ENCODE results near the gene RNF4. TPM values are rescaled to one million over a fixed set of nuclear protein-coding genes. Genes with fewer than 3 reads are reported as not detected.

The RNF4 gene
- total and polyA plus RNA-seq, 8 donors, result 11.7 to 30.3 (median 23.3) TPM

DNA sequence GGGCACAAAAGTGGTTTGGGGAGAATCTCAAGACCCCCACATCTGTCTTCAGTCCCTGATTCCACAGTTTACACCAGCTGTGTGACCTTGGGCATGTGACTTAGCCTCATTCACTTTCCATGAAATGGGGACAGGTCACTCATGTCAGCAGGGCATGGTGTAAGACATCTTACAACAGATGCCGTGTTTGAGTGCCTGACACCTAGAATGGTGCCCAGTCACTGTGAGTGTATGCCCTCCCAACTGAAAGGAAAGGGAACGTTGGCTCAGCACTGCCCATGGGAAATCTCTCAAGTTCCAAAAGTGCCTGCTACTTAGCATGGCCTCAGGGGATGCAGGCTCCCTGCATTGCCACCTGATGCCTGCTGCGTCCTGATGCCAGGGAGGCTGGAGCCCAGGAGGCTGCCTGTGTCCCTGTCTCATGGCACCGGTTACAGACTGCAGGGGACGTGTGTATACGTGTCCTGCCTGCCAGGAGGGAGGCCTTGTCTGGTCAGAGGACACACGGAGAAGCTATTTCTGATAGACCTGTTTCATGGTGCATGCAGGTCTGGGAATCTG lies 32.2 kb downstream of the RNF4 start:
- Histone ChIP-seq H3K4me3 (no peak overlapping the region), H3K36me3 (peaks cover 7 to 49% (median 7%) of the 10 kb centered on the region in 3 donors), H3K27ac (no peak overlapping the region), H3K27me3 (no peaks in the 10 kb centered on the region), H3K9me3 (no peaks in the 10 kb centered on the region), H3K4me1 (no peaks in the 10 kb centered on the region)
- DNase-seq (no peak), FAIRE-seq (no peak), ATAC-seq (no peak)
- 90% methylated on average over 7 of the region's 7 CpGs for WGBS, 2 donors
- TF ChIP-seq CTCF (IDR thresholded peaks at IDR 0.05), result no peak
- intact Hi-C loops (cut with DNase I), result no loop called here

DNA sequence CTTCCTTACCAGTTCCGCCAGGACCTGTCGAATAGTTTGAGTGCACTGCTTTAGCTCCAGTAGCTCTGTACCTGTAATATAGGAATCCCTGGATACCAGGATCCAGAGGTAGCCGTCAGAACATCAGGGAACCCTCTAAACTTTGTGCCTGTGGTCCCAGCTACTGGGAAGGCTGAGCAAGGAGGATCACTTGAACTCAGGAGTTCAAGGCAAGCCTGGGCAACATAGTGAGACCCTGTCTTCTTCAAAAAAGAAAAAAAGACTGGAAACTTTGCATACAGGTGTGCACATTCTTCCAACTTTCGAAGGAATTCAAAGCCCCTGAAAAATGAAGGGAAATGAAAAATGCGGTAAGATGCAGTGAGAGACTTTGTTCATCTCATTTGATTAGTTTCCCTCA lies 34.9 kb downstream of the RNF4 start:
- DNase-seq, result no peak
- Histone ChIP-seq H3K36me3 (peaks cover 7 to 35% (median 7%) of the 10 kb centered on the region in 3 donors), H3K4me1 (no peaks in the 10 kb centered on the region), H3K4me3 (no peak overlapping the region), H3K27me3 (no peaks in the 10 kb centered on the region), H3K27ac (no peak overlapping the region), H3K9me3 (no peaks in the 10 kb centered on the region)
- FAIRE-seq, result no peak
- intact Hi-C loops (cut with DNase I), result no loop called here
- no peak for ATAC-seq
- TF ChIP-seq CTCF (IDR thresholded peaks at IDR 0.05), result no peak
- 97 to 98% methylated on average over 5 of the region's 5 CpGs for WGBS, 2 donors

DNA sequence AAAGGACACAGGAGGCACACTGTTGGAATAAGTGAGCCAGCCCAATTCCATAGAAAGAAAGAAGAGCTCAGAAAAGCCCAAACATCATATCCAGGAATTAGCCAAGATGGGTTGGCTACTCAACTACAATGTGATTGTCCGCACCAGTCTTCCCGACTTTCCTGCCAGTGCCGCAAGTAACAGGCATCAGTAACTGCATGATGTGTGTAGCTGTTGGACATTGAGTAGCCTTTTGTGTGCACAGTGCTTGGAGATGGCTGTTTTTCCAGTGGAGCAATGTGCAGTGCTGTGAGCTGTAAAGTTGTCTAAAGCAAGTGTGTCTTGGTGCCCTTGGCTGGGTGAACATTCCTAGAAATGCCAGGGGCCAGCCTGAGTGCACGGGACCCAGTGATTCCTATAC lies 38.4 kb downstream of the RNF4 start:
- Histone ChIP-seq H3K4me1 (no peaks in the 10 kb centered on the region), H3K27ac (no peak overlapping the region), H3K36me3 (peaks cover 0 to 22% (median 4%) of the 10 kb centered on the region in 3 donors), H3K27me3 (no peaks in the 10 kb centered on the region), H3K9me3 (no peaks in the 10 kb centered on the region), H3K4me3 (no peak overlapping the region)
- no peak for FAIRE-seq
- DNase-seq, result no peak
- no peak for ATAC-seq
- intact Hi-C loops (cut with DNase I), result no loop called here
- no peak for TF ChIP-seq CTCF (IDR thresholded peaks at IDR 0.05)
- 91 to 93% methylated on average over 4 of the region's 4 CpGs for WGBS, 2 donors

- intact Hi-C loops (cut with DNase I), result no loop called here
- FAIRE-seq (no peak), ATAC-seq (no peak), DNase-seq (no peak)
- no peak for TF ChIP-seq CTCF (IDR thresholded peaks at IDR 0.05)
- Histone ChIP-seq H3K27ac (no peak overlapping the region), H3K36me3 (peaks cover 0 to 28% (median 8%) of the 10 kb centered on the region in 3 donors), H3K9me3 (no peaks in the 10 kb centered on the region), H3K4me3 (no peak overlapping the region), H3K27me3 (no peaks in the 10 kb centered on the region), H3K4me1 (no peaks in the 10 kb centered on the region)
- WGBS, 2 donors, result 83 to 88% methylated on average over 7 of the region's 7 CpGs
Measured at GRCh38 chr4:2507855-2508254, 38.9 kb downstream of the RNF4 start.

GRCh38 chr4:2510351-2511259 lies 41.7 kb downstream of the RNF4 start:
- ATAC-seq (no peak), FAIRE-seq (no peak), DNase-seq (no peak)
- Histone ChIP-seq H3K4me3 (no peak overlapping the region), H3K4me1 (no peaks in the 10 kb centered on the region), H3K27me3 (no peaks in the 10 kb centered on the region), H3K36me3 (peaks cover 0 to 51% (median 15%) of the 10 kb centered on the region in 3 donors), H3K27ac (no peak overlapping the region), H3K9me3 (no peaks in the 10 kb centered on the region)
- 88 to 90% methylated on average over 13 of the region's 13 CpGs for WGBS, 2 donors
- no peak for TF ChIP-seq CTCF (IDR thresholded peaks at IDR 0.05)
- intact Hi-C loops (cut with DNase I), result no loop called here

Data from pancreas (tissue), 10 donors.